ENCODE results near the gene C20orf144. TPM values are rescaled to one million over a fixed set of nuclear protein-coding genes. Genes with fewer than 3 reads are reported as not detected.
"Not testable (repeated sequence)": the region's sequence is repeated elsewhere in the genome, so short reads cannot be mapped to it uniquely, and the experiment has no call there.

The C20orf144 gene
- total RNA-seq, 4 donors from 2014 or later = not detected

DNA sequence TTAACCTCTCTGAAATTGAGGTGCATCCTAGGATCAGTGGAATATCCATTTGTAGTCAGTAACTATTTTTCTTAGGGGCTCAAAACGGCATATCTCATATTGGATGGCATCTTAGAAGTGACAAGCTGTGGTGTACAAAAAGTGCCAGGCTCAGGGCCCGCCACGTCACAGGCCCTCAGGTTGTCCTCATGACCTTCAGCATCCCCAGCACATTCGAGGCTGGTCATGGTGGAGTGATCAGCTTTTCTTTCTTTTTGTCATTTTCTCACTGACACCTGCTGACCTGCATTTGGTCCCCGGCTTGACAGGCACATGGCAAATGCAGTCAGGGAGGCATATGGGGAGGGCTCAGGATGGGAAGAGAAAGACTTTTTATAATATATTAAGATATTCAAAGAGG lies 31.2 kb downstream of the C20orf144 start:
- Histone ChIP-seq H3K36me3 (no peaks in the 10 kb centered on the region), H3K4me1 (no peaks in the 10 kb centered on the region), H3K9me3 (no peaks in the 10 kb centered on the region), H3K27me3 (no peaks in the 10 kb centered on the region), H3K4me3 (no peak overlapping the region), H3K27ac (peak overlapping the region; percentile 20 to 25)
- TF ChIP-seq POLR2A (IDR thresholded peaks at IDR 0.05) = no peak
- TF ChIP-seq, protein P1, sequence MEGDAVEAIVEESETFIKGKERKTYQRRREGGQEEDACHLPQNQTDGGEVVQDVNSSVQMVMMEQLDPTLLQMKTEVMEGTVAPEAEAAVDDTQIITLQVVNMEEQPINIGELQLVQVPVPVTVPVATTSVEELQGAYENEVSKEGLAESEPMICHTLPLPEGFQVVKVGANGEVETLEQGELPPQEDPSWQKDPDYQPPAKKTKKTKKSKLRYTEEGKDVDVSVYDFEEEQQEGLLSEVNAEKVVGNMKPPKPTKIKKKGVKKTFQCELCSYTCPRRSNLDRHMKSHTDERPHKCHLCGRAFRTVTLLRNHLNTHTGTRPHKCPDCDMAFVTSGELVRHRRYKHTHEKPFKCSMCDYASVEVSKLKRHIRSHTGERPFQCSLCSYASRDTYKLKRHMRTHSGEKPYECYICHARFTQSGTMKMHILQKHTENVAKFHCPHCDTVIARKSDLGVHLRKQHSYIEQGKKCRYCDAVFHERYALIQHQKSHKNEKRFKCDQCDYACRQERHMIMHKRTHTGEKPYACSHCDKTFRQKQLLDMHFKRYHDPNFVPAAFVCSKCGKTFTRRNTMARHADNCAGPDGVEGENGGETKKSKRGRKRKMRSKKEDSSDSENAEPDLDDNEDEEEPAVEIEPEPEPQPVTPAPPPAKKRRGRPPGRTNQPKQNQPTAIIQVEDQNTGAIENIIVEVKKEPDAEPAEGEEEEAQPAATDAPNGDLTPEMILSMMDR (IDR thresholded peaks at IDR 0.05) = no peak
- intact Hi-C loops (cut with DNase I; ENCODE audit: low total_unique reads) = no loop called here
- no peak for DNase-seq

DNA sequence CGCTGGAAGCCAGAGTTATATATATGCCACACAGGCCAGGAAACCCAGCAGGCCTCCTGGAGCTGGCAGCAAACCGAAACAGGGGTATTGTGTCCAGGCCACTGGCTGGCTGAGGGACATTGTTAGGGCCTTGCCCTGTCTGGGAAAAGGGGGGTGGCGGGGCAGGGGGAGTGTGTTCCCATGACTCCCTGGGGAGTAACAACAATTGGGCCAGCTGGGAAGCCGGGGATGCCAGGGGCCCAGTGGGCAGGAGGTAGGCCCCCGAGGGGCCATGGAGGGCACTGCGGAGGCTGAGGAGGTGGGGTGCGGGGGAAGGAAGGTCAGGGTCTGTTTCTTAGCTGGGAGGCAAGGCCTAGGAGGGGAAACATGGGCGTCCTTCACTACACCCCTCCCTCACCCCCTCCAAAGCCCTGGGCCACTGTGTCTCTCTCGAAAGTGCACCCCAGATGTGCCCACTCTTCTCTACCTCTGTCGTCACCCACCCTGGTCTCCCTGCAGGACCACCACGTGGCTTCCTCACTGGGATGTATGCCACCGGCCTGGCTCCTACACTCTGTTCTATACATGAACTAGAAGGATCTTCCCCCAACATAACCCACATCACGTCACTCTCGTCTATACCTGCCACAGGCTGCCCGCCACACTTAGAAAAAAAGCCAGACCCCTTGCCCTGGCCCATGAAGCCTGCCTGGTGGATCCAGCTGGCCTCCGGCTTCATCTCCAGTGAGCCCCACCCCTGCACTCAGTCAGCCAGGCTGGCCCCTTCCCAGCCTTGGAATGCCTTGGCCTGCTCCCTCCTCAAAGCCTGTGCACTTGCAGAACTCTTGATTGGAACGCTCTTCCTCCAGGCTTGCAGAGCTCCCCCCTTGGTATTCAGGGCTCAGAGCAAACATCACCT lies 31.9 kb downstream of the C20orf144 start:
- intact Hi-C loops (cut with DNase I; ENCODE audit: low total_unique reads) = no loop called here
- no peak for TF ChIP-seq POLR2A (IDR thresholded peaks at IDR 0.05)
- TF ChIP-seq, protein P1 (IDR thresholded peaks at IDR 0.05) = no peak

DNA sequence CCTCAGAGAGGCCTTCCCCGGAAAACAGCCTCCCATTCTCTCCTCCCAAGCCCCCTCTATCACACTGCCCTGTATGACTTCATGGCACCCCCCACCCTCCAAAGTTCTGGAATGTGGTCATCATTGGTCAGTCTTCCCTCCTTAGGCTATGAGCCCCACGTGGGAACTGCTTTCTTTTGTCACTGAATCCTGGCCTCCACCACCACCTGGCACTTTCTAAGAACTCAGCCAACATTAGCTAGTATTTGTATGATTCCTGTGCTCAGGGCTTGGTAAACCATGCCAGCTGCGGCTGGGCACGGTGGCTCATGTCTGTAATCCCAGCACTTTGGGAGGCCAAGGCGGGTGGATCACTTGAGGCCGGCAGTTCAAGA lies 32.5 kb downstream of the C20orf144 start:
- Histone ChIP-seq H3K4me1 (no peaks in the 10 kb centered on the region), H3K27me3 (no peaks in the 10 kb centered on the region), H3K27ac (peak overlapping the region; percentile 20 to 25), H3K36me3 (no peaks in the 10 kb centered on the region), H3K4me3 (no peak overlapping the region), H3K9me3 (no peaks in the 10 kb centered on the region)
- no peak for DNase-seq
- TF ChIP-seq POLR2A (IDR thresholded peaks at IDR 0.05) = no peak
- TF ChIP-seq, protein P1 (IDR thresholded peaks at IDR 0.05) = no peak
- intact Hi-C loops (cut with DNase I; ENCODE audit: low total_unique reads) = no loop called here

More for the DNA sequence above, 31.9 kb downstream of the C20orf144 start:
- Histone ChIP-seq H3K4me3 (no peak overlapping the region), H3K9me3 (no peaks in the 10 kb centered on the region), H3K27ac (peak overlapping the region; percentile 20 to 25), H3K36me3 (no peaks in the 10 kb centered on the region), H3K4me1 (no peaks in the 10 kb centered on the region), H3K27me3 (no peaks in the 10 kb centered on the region)
- DNase-seq = peak in 1 of 2 donors; percentile 73

DNA sequence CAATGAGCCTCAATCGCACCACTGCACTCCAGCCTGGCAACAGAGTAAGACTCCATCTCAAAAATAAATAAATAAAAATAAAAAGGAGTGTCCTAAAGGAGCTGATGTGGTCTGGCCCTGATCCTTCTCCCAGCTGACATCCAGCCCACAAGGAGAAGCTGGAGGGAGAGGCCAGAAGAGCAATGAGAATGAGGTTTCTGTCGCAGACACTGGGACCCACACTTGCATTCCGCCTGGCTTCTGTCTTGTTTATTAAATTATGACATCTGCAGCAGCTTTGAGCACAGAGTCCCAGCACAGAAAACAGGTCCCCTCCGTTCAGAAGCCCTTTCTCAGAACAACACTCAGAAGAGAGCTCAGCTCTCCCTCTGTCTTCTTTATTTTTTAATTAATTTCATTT lies 34.3 kb downstream of the C20orf144 start:
- H3K36me3 ChIP-seq = no peaks in the 10 kb centered on the region
- intact Hi-C loops (cut with DNase I; ENCODE audit: low total_unique reads) = no loop called here
- DNase-seq = no peak
- TF ChIP-seq POLR2A (IDR thresholded peaks at IDR 0.05) = no peak
- H3K27me3 ChIP-seq = no peaks in the 10 kb centered on the region
- peak overlapping the region; percentile 63 to 93 for H3K27ac ChIP-seq
- no peaks in the 10 kb centered on the region for H3K9me3 ChIP-seq
- H3K4me3 ChIP-seq = no peak overlapping the region
- no peaks in the 10 kb centered on the region for H3K4me1 ChIP-seq

DNA sequence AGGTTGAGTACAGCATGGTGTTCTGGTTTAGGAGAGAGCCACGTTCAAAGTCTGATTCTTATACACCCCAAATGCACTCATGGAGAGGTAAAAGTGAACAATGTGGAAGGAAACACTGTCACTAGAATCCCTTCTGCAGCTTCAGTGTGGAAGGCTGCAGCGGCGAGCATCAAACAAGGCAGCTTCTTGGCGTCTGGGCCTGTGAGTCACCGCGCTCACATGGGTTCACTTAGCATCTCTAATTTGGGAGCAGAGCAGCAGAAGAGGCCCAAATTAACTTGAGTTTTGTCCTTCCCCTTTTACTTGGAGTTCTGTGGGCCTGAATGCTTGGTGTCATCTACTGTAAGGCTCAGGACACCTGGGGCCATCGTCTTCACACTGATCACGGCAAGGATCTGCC lies 35.0 kb downstream of the C20orf144 start:
- TF ChIP-seq, protein P1 (IDR thresholded peaks at IDR 0.05) = no peak
- no peak for TF ChIP-seq POLR2A (IDR thresholded peaks at IDR 0.05)
- Histone ChIP-seq H3K36me3 (no peaks in the 10 kb centered on the region), H3K27me3 (no peaks in the 10 kb centered on the region), H3K4me1 (no peaks in the 10 kb centered on the region), H3K27ac (peak overlapping the region; percentile 63 to 93), H3K4me3 (no peak overlapping the region), H3K9me3 (no peaks in the 10 kb centered on the region)
- intact Hi-C loops (cut with DNase I; ENCODE audit: low total_unique reads) = no loop called here
- DNase-seq = peak; percentile 87 to 88

DNA sequence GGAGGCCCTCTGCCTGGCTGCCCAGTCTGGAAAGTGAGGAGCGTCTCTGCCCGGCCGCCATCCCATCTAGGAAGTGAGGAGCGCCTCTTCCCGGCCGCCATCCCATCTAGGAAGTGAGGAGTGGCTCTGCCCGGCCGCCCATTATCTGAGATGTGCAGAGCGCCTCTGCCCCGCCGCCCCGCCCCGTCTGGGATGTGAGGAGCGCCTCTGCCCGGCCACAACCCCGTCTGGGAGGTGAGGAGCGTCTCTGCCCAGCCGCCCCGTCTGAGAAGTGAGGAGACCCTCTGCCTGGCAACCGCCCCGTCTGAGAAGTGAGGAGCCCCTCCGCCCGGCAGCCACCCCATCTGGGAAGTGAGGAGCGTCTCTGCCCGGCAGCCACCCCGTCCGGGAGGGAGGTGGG lies 36.8 kb downstream of the C20orf144 start:
- intact Hi-C loops (cut with DNase I; ENCODE audit: low total_unique reads); H3K9me3 ChIP-seq; H3K27ac ChIP-seq; H3K4me3 ChIP-seq; H3K4me1 ChIP-seq; DNase-seq; H3K27me3 ChIP-seq; H3K36me3 ChIP-seq: not testable (repeated sequence)

DNA sequence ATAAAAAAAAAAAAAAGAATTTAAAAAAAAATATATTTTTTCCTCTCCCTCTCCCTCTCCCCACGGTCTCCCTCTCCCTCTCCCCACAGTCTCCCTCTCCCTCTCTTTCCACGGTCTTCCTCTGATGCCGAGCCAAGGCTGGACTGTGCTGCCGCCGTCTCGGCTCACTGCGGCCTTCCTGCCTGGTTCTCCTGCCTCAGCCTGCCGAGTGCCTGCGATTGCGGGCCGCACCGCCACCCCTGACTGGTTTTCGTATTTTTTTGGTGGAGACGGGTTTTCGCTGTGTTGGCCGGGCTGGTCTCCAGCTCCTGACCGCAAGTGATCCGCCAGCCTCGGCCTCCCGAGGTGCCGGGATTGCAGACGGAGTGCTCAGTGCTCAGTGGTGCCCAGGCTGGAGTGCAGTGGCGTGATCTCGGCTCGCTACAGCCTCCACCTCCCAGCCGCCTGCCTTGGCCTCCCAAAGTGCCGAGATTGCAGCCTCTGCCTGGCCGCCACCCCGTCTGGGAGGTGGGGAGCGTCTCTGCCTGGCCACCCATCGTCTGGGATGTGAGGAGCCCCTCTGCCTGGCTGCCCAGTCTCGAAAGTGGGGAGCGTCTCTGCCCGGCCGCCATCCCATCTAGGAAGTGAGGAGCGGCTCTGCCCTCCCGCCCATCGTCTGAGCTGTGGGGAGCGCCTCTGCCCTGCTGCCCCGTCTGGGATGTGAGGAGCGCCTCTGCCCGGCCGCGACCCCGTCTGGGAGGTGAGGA lies 38.7 kb downstream of the C20orf144 start:
- DNase-seq; intact Hi-C loops (cut with DNase I; ENCODE audit: low total_unique reads): not testable (repeated sequence)

More for the DNA sequence above, 38.7 kb downstream of the C20orf144 start:
- H3K27me3 ChIP-seq, H3K4me3 ChIP-seq, H3K36me3 ChIP-seq, H3K9me3 ChIP-seq, H3K27ac ChIP-seq, H3K4me1 ChIP-seq: not testable (repeated sequence)

All from uterus (tissue), 4 donors.